ENCODE data around the gene TMEM185A.
"Not testable (repeated sequence)": the region's sequence is repeated elsewhere in the genome, so short reads cannot be mapped to it uniquely, and the experiment has no call there.

DNA sequence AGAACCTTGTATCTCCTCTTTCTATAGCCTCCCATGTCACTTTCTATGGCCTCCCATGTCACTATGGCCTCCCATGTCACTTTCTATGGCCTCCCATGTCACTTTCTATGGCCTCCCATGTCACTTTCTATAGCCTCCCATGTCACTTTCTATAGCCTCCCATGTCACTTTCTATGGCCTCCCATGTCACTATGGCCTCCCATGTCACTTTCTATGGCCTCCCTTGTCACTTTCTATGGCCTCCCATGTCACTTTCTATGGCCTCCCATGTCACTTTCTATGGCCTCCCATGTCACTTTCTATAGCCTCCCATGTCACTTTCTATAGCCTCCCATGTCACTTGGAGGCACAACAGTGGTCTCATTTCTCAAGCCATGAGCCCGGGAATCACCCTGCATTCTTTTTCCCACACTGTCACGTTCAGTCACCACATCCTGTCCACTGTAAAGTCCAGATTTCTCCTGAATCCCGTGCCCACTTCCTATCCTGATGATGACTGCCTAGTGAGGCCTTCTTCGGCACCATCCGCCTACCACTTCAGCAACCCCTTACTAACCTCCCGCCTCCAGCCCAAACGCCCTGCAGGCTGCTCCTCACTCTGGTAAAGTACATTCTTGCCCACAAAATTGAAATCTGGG lies 26.2 kb downstream of the TMEM185A start:
- not testable (repeated sequence) for TF ChIP-seq POLR2A (IDR thresholded peaks at IDR 0.05)
- TF ChIP-seq, protein P1, sequence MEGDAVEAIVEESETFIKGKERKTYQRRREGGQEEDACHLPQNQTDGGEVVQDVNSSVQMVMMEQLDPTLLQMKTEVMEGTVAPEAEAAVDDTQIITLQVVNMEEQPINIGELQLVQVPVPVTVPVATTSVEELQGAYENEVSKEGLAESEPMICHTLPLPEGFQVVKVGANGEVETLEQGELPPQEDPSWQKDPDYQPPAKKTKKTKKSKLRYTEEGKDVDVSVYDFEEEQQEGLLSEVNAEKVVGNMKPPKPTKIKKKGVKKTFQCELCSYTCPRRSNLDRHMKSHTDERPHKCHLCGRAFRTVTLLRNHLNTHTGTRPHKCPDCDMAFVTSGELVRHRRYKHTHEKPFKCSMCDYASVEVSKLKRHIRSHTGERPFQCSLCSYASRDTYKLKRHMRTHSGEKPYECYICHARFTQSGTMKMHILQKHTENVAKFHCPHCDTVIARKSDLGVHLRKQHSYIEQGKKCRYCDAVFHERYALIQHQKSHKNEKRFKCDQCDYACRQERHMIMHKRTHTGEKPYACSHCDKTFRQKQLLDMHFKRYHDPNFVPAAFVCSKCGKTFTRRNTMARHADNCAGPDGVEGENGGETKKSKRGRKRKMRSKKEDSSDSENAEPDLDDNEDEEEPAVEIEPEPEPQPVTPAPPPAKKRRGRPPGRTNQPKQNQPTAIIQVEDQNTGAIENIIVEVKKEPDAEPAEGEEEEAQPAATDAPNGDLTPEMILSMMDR (IDR thresholded peaks at IDR 0.05) = not testable (repeated sequence)
